ENCODE results near the gene SRGAP3.

GRCh38 chr3:9088441-9089353, 160.7 kb downstream of the SRGAP3 start:
- peak in 2 of 3 donors; percentile 24 to 27 for TF ChIP-seq POLR2A (IDR thresholded peaks at IDR 0.05)
- TF ChIP-seq, protein P1, sequence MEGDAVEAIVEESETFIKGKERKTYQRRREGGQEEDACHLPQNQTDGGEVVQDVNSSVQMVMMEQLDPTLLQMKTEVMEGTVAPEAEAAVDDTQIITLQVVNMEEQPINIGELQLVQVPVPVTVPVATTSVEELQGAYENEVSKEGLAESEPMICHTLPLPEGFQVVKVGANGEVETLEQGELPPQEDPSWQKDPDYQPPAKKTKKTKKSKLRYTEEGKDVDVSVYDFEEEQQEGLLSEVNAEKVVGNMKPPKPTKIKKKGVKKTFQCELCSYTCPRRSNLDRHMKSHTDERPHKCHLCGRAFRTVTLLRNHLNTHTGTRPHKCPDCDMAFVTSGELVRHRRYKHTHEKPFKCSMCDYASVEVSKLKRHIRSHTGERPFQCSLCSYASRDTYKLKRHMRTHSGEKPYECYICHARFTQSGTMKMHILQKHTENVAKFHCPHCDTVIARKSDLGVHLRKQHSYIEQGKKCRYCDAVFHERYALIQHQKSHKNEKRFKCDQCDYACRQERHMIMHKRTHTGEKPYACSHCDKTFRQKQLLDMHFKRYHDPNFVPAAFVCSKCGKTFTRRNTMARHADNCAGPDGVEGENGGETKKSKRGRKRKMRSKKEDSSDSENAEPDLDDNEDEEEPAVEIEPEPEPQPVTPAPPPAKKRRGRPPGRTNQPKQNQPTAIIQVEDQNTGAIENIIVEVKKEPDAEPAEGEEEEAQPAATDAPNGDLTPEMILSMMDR (IDR thresholded peaks at IDR 0.05), result no peak

Data from body of pancreas (tissue), 4 donors.